HEK293T (cell line): ENCODE data around the gene SLC2A14.
"Not testable (repeated sequence)": the region's sequence is repeated elsewhere in the genome, so short reads cannot be mapped to it uniquely, and the experiment has no call there.

Experiments
- ARNT ChIP-seq: fragments of 450-650 bp; IDR thresholded peaks from 2 replicates; pipeline ENCODE4 v1.6.1; 2017; ENCODE audit warnings: mild to moderate bottlenecking
- ELF4 ChIP-seq: fragments of 450-650 bp; IDR thresholded peaks from 2 replicates; pipeline ENCODE4 v1.6.1; 2017; ENCODE audit warnings: antibody characterized with exemption
- FOXA1 ChIP-seq: fragments of 450-650 bp; IDR thresholded peaks from 2 replicates; pipeline ENCODE4 v1.6.1; 2016; ENCODE audit warnings: mild to moderate bottlenecking
- FOXK2 ChIP-seq: fragments of 450-650 bp; IDR thresholded peaks from 2 replicates; pipeline ENCODE4 v1.6.1; 2016; ENCODE audit warnings: mild to moderate bottlenecking
- FOXM1 ChIP-seq: fragments of 450-650 bp; IDR thresholded peaks from 2 replicates; pipeline ENCODE4 v1.6.1; 2017; ENCODE audit warnings: mild to moderate bottlenecking, borderline replicate concordance
- NFRKB ChIP-seq: fragments of 450-650 bp; IDR thresholded peaks from 2 replicates; pipeline ENCODE4 v1.6.1; 2016; ENCODE audit warnings: mild to moderate bottlenecking, moderate library complexity
- SP1 ChIP-seq: fragments of 450-650 bp; IDR thresholded peaks from 2 replicates; pipeline ENCODE4 v1.6.1; 2017
- SUZ12 ChIP-seq: fragments of 450-650 bp; IDR thresholded peaks from 2 replicates; pipeline ENCODE4 v1.6.1; 2016; ENCODE audit warnings: mild to moderate bottlenecking
- TARDBP ChIP-seq: fragments of 450-650 bp; IDR thresholded peaks from 2 replicates; pipeline ENCODE4 v1.6.1; 2016

GRCh38 chr12:7862301-7862700, 10.4 kb downstream of the SLC2A14 start:
- not testable (repeated sequence) for TF ChIP-seq ARNT, ELF4, SUZ12, FOXA1, FOXM1, FOXK2, SP1, TARDBP, NFRKB
